Measurements from ENCODE around the gene CMSS1.
A peak's percentile ranks its signal among the peaks of the same experiment; 100 is the strongest.
"Not testable (repeated sequence)": the region's sequence is repeated elsewhere in the genome, so short reads cannot be mapped to it uniquely, and the experiment has no call there.

The CMSS1 gene

DNA sequence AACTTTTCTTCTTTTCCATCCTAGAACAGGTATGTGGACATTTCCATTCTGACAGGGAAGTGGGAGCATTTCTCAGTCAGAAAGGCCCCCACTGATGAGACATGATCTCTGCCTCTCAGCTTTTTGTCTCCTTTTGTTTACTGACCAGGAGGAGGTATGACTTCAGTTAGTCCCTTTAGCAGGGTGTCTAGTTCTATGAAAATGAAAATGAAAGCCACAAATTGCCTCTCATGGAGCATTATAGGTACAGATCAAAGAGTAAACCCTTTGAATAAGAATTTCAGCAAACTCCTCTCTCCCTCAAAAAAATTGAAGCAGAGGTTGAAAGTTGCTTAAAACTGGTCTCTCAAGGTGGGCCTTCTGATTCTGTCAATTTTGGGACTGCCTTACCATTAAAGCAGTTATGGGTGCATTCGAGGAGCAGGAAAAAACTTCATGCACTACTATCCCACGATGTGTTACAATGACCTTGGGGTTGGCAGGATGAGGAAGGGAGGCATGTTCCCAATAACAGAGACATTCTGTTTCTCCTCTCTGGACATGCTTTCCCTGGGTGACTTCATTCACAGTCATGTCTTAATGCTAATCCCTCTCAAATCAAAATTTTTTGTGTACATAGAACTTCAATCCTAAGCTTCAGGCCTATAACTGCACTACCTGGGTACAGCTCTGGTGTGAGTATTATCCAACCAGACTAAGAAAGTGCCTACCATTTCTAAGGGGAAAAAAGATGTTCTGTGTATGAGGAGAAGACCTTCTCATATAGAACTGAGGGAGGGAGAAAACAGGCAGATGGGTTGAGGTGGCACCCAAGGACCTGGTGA lies 392.5 kb downstream of the CMSS1 start:
- DNase-seq, result peak; percentile 42

DNA sequence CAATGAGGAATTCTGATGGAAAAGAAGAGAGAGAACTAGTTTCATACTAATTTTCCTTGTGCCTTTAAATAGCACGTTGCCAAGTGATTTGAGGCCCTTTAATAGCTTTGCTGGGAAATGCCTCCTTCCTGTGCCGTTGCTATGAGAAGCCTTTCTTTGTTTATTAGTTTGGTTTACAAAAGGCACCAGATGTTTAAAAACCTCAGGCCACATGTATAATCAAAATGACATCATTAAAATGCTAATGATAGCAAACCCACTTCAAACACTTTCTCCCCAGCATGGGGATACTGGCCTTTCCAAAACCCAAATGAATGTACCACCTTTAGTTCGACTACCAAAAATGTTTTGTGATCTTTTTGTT lies 393.1 kb downstream of the CMSS1 start:
- DNase-seq, result peak; percentile 8

DNA sequence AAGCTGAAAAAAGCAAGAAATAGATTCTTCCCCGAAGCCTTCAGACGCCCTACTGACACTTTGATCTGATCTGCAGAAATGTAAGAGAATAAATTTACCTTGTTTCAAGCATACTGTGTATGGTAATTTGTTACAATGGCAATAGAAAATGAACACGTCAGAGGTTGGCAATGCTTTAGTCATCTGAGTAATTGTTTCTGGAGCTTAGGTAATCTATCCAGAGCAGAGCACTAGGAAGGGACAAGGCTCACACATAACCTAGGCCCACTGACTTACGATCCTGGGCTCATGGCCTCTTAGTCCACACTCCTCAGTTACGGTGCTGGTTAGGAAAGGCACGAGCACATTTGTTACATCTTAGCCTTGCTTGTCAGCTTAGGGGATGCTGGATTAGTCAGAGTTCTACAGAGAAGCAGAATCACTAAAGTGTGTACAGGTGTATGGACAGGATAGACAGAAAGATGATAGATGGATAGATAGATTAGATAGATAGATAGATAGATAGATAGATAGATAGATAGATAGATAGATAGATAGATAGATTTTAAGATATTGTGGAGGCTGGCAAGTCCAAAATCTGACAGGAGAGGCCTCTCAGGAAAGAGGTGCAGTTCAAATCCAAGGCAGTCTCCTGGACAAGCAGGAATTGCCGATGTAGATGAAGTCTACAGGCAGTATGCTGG lies 396.4 kb downstream of the CMSS1 start:
- no peak for DNase-seq

DNA sequence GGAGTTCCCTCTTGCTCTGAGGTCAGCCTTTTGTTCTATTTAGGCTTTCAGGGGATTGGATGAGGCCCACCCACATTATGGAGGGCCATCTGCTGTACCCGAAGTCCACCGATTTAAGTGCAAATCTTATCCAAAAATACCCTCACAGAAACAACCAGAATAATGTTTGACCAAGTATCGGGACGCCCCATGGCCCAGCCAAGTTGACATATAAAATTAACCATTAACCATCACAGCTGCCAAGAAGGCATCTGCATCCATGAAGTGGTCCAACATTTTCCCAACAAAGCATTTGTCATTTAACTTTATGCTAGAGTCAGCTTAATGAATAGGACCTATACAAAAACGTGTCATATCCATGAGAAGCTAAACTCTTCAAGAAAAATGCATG lies 396.9 kb downstream of the CMSS1 start:
- DNase-seq, result no peak

DNA sequence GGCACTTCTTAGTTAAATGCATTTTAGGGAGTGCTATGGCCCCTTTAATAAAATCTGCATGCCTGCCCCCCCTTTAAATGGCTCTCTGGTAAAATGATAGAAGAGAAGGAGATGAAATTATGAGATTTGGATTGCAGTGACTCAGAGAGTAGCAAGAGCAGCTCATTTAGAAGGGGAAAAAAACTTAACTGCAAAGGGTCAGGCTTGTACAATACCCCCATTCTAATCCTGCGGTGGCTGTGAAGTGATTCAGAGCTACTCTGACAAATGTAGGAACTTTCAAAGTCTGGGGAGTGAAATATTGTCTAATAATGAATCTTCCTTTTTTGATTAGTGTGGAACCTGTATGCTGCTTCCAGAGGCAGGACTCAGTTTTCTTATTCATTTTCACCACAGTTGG lies 399.1 kb downstream of the CMSS1 start:
- no peak for DNase-seq

DNA sequence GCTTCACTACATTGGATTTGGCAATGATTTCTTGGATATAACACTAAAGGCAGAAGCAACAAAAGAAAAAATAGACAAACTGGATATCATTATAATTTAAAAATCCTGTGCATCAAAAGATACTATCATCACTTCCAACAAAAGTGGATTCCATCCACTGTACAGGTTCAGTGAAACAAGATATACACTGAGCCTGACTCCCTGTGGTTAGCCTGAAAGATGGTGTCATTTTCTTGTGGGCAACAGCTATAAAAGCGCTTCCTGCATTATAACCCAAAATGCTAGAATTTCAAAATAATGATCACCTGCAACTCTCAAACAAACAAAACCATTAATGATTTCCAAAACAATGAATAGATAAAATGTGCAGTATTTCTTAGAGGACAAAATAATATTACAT lies 403.5 kb downstream of the CMSS1 start:
- no peak for DNase-seq

DNA sequence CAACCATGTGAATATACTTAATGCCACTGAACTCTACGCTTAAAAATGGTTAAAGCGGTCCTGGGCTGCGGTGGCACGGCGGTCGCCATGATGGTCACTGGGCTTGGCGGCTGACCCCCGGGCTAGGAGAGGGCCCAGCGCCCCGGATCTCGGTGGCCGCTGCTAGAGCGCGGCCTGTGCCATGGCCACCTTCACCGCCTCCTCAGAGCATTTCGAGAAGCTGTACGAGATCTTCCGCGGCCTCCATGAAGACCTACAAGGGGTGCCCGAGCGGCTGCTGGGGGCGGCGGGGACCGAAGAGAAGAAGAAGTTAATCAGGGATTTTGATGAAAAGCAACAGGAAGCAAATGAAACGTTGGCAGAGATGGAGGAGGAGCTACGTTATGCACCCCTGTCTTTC lies 407.5 kb downstream of the CMSS1 start:
- DNase-seq, result no peak

DNA sequence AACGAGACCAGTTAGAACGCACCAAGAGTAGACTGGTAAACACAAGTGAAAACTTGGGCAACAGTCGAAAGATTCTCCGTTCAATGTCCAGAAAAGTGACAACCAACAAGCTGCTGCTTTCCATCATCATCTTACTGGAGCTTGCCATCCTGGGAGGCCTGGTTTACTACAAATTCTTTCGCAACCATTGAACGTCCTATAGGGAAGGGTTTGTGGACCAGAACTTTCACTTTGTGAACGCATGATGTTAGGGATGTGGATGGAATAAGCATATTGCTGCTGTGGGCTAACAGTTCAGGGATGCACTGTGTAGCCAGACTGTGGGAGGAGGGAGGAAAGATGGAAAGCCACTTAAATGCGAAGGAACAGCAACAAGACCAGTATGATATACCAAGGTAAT lies 408.2 kb downstream of the CMSS1 start:
- DNase-seq, result no peak

DNA sequence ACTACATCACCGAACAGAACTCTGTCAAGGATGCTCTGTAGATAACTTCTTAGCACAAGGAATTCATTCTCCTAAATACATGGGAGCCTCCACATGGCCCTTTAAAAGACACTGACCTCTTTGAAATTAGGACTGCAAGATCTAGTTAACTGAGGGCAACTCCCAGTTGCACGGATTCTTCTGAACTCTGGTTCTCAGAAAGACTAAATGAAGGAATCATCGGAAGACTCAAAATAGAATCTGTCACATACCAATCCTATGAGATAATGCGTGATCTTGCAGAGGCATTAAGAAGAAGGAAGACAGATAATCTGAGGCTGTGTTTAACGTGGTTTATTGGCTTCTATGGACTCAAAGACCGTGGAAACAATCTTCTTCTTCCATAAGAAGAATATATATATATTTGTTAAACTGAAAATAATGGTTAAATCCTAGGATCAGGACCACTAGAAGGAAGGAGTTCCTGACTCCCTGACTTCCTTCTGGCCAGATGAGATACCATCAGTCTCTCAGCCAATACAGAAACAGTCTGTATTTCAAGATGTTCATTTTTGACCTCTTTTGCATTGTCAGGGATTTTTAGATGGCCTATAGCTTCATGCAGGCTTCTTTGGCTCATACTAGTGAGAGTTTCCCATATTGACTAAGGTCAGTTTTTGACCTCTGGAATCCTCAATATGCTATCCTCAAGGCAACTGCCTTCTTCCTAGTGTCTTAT lies 409.2 kb downstream of the CMSS1 start:
- no peak for DNase-seq

DNA sequence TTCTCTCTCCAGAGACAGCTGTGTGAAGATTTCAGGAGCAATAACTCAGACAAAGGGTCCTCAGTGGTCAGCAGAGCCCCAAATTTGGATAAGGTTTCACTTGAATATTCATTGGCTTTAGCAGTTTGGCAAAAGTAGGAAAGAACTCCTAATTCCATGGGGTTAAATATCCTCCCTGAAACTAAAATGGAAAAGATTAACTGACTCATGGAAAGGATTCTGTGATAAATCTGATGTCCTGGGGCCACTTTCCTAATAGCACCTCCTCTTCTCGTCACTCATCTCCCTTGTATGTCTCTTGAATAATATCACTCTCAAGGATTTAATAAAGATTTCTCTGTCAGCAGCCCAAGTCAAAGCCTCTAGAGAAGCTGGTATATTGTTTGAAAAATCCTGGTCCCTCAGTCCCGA lies 409.9 kb downstream of the CMSS1 start:
- DNase-seq, result no peak

DNA sequence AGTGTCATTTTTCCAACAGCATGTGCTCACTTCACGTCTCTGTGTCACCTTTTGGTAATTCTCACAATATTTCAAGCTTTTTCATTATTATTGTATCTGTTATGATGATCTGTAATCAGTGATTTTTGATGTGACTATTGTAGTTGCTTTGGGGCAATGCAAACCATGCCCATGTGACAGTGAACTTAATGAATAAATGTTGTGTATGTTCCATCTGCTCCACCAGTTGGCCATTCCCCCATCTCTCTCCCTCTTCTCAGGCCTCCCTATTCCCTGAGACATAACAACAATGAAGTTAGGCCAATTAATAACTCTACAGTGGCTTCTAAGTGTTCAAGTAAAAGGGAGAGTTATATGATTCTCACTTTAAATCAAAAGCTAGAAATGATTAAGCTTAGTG lies 410.6 kb downstream of the CMSS1 start:
- DNase-seq, result no peak

DNA sequence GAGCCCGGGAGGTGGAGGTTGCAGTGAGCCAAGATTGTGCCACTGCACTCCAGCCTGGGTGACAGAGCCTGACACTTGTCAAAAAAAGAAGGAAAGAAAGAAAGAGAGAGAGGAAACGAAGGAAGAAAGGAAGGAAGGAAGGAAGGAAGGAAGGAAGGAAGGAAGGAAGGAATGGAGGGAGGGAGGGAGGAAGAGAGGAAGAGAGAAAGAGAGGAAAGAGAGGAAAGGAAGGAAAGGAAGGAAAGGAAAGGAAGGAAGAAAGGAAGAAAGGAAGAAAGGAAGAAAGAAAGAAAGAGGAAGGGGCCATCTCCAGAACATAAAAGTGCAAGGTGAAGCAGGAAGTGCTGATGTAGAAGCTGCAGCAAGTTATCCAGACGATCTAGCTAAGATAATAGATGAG lies 411.5 kb downstream of the CMSS1 start:
- not testable (repeated sequence) for DNase-seq

DNA sequence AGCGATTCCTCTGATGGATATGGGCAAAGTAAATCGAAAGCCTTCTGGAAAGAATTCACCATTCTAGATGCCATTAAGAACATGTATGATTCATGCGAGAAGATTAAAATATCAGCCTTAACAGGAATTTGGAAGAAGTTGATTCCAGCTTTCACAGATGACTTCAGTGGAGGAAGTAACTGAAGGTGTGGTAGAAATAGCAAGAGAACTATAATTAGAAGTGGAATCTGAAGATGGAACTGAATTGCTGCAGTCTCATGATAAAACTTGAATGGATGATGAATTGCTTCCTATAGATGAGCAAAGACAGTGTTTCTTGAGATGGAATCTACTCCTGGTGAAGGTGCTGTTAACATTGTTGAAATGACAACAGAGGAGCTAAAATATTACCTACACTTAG lies 413.0 kb downstream of the CMSS1 start:
- no peak for DNase-seq
